Stimulated activated CD4-positive, alpha-beta T cell treated with anti-CD3 and anti-CD28 coated beads, Interleukin-4, amount 100 ng/mL, for 4 hours (primary cell): Measurements from ENCODE around the gene COX19.
"Not testable (repeated sequence)": the region's sequence is repeated elsewhere in the genome, so short reads cannot be mapped to it uniquely, and the experiment has no call there.

ENCODE experiments used
- DNase-seq, 2 experiments: peaks; one replicate each; pipeline ENCODE4 v3.0.0-alpha.2; 2020

COX19 gene

GRCh38 chr7:1010226-1010625, 34.9 kb upstream of the COX19 start:
- no peak for DNase-seq

- no peak for DNase-seq
These were observed 34.4 kb upstream of the COX19 start for GRCh38 chr7:1009747-1010146.

GRCh38 chr7:1008733-1009363, 33.5 kb upstream of the COX19 start:
- DNase-seq: no peak

- DNase-seq: no peak
These were observed 32.6 kb upstream of the COX19 start for GRCh38 chr7:1007901-1008300.

GRCh38 chr7:1005303-1005702, 30.0 kb upstream of the COX19 start:
- DNase-seq: no peak

- DNase-seq: no peak
These were observed 28.9 kb upstream of the COX19 start for GRCh38 chr7:1004018-1004852.

- not testable (repeated sequence) for DNase-seq
These were observed 27.1 kb upstream of the COX19 start for GRCh38 chr7:1002445-1002844.

- not testable (repeated sequence) for DNase-seq
These were observed 26.7 kb upstream of the COX19 start for GRCh38 chr7:1002026-1002425.

GRCh38 chr7:1001069-1001770, 25.9 kb upstream of the COX19 start:
- DNase-seq: not testable (repeated sequence)

GRCh38 chr7:999941-1000935, 24.9 kb upstream of the COX19 start:
- no peak for DNase-seq

- DNase-seq: no peak
These were observed 24.0 kb upstream of the COX19 start for GRCh38 chr7:999149-999879.

GRCh38 chr7:997404-998395, 22.4 kb upstream of the COX19 start:
- DNase-seq: no peak

- DNase-seq: no peak
These were observed 20.9 kb upstream of the COX19 start for GRCh38 chr7:996079-996872.

- no peak for DNase-seq
These were observed 20.2 kb upstream of the COX19 start for GRCh38 chr7:995571-995970.

GRCh38 chr7:994592-995308, 19.4 kb upstream of the COX19 start:
- no peak for DNase-seq

GRCh38 chr7:992709-993607, 17.6 kb upstream of the COX19 start:
- DNase-seq: peak; percentile 91 to 97

- DNase-seq: no peak
These were observed 16.6 kb upstream of the COX19 start for GRCh38 chr7:991729-992656.
